ENCODE data around the gene KYNU. TPM values are rescaled to one million over a fixed set of nuclear protein-coding genes. Genes with fewer than 3 reads are reported as not detected.
"Not testable (repeated sequence)": the region's sequence is repeated elsewhere in the genome, so short reads cannot be mapped to it uniquely, and the experiment has no call there.

Gene KYNU
- total RNA-seq, 1 donor from 2014 or later: 0.26 TPM

DNA sequence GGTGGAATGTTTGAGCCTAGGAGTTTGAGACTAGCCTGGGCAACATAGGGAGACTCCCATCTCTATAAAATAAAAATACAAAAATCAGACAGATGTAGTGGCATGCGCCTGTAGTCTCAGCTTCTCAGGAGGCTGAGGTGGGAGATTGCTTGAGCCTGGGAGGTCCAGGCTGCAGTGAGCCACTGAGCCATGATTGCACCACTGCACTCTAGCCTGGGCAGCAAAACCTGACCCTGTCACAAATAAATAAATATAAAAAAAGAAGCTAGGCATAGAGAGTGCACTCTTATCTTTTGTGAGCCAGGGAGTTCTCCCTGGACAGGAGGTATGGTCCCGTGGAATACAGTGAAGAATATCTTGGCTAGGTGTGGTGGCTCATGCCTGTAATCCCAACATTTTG is 11.0 kb upstream of the KYNU start:
- no peak for DNase-seq (ENCODE audit: low read depth, low spot score)
- Mint-ChIP-seq H3K4me1 (no peaks in the 10 kb centered on the region), H3K4me3 (no peak overlapping the region), H3K36me3 (ENCODE audit: low read depth) (no peaks in the 10 kb centered on the region), H3K9me3 (no peaks in the 10 kb centered on the region), H3K27me3 (ENCODE audit: low read depth) (no peaks in the 10 kb centered on the region), H3K27ac (ENCODE audit: unreplicated experiment) (no peak overlapping the region)
- TF ChIP-seq, protein P1, sequence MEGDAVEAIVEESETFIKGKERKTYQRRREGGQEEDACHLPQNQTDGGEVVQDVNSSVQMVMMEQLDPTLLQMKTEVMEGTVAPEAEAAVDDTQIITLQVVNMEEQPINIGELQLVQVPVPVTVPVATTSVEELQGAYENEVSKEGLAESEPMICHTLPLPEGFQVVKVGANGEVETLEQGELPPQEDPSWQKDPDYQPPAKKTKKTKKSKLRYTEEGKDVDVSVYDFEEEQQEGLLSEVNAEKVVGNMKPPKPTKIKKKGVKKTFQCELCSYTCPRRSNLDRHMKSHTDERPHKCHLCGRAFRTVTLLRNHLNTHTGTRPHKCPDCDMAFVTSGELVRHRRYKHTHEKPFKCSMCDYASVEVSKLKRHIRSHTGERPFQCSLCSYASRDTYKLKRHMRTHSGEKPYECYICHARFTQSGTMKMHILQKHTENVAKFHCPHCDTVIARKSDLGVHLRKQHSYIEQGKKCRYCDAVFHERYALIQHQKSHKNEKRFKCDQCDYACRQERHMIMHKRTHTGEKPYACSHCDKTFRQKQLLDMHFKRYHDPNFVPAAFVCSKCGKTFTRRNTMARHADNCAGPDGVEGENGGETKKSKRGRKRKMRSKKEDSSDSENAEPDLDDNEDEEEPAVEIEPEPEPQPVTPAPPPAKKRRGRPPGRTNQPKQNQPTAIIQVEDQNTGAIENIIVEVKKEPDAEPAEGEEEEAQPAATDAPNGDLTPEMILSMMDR (conservative IDR thresholded peaks at IDR 0.05): no peak

DNA sequence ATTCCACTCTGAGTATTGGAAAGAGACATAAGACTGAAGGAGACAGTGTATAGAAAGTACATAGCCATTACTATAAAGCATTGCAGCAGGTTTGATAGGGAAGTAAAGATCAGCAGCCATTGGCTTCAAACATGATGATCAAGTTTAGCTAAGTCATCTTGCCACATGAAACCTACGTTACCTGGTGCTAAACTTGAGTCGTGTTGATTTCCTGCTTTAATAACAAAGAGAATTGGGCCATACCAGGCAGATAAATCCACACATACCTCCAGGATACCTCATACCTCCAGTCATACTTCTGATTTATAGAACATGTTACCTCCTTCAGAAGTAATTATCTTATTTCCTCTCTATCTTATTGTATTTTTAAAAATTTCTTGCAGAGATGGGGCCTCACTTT is 10.3 kb upstream of the KYNU start:
- Mint-ChIP-seq H3K9me3 (no peaks in the 10 kb centered on the region), H3K4me1 (no peaks in the 10 kb centered on the region), H3K27me3 (ENCODE audit: low read depth) (no peaks in the 10 kb centered on the region)

DNA sequence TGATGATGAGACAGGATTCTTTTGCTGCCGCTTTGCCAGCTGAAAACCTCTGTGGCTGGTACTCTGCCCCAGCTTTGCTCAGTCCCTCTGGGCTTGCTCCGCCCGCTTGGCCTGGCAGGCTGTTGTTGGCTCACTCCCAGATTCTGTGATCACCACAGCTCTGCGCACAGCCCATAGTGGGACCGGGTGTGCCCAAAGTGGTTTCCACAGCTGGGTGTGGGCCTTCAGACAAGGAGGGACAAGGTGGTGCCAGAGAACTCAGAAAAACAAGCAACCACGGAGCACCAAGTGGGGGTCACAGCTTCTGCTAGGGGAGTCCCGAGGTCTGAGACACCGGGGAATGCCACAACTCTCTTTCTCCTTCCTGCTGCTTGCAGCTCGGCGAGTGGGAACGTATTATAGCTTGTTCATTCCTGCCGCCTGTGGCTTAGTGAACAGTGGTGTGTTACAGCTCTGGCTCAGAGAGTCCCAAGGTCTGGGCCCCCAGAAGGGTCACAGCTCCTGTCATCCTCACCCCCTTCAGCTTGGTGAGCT is 9.2 kb upstream of the KYNU start:
- Mint-ChIP-seq H3K4me1 (no peaks in the 10 kb centered on the region), H3K27ac (ENCODE audit: unreplicated experiment) (no peak overlapping the region), H3K9me3 (no peaks in the 10 kb centered on the region), H3K4me3 (no peak overlapping the region), H3K36me3 (ENCODE audit: low read depth) (no peaks in the 10 kb centered on the region), H3K27me3 (ENCODE audit: low read depth) (no peaks in the 10 kb centered on the region)
- TF ChIP-seq, protein P1 (conservative IDR thresholded peaks at IDR 0.05): no peak
- no peak for DNase-seq (ENCODE audit: low read depth, low spot score)

More for the DNA sequence above, 10.3 kb upstream of the KYNU start:
- Mint-ChIP-seq H3K4me3 (no peak overlapping the region), H3K27ac (ENCODE audit: unreplicated experiment) (no peak overlapping the region), H3K36me3 (ENCODE audit: low read depth) (no peaks in the 10 kb centered on the region)
- DNase-seq (ENCODE audit: low read depth, low spot score): no peak
- TF ChIP-seq, protein P1 (conservative IDR thresholded peaks at IDR 0.05): no peak

DNA sequence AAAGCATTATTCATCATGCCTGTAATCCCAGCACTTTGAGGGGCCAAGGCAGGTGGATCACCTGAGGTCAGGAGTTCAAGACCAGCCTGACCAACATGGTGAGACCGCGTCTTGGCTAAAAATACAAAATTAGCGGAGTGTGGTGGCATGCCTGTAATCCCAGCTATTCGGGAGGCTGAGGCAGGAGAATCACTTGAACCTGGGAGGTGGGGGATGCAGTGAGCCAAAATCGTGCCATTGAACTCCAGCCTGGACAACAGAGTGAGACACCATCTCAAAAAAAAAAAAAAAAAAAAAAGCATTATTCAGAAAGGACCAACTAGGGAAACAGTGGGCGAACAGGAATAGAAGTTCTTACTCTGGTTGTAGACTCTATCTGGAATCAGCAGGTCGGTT is 8.4 kb upstream of the KYNU start:
- not testable (repeated sequence) for H3K4me3 Mint-ChIP-seq; H3K27ac Mint-ChIP-seq (ENCODE audit: unreplicated experiment)

DNA sequence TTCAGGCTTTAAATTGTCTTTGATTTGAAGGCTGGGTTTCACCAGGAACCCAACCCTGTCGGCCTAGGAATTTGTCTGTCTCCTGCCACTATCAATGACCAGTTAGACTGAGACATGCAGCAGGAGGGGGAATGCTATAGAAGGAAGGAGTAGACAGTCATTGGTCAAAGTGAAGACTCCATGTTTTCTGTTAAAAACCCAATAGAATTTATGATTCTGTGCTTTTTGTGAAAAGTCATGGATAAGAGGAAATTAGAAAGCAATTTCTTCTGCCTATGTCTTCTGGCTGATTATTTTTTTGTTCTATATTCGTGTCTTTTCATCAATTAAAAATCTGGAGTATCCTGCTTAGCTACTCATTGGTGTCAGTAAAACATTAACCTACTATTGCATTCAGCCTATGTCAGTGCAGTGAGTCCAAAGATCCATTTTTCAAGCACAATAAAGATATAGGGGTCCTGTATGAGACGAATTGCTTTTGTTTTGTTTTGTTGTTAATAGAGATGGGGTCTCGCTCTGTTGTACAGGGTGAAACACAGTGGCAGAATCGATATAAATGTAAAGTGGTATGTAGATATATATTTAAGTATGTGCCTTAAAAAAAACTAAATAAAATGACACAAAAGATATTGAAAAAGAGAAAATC is 7.9 kb upstream of the KYNU start:
- Mint-ChIP-seq H3K4me1 (no peaks in the 10 kb centered on the region), H3K9me3 (no peaks in the 10 kb centered on the region), H3K36me3 (ENCODE audit: low read depth) (no peaks in the 10 kb centered on the region), H3K4me3 (no peak overlapping the region), H3K27ac (ENCODE audit: unreplicated experiment) (no peak overlapping the region), H3K27me3 (ENCODE audit: low read depth) (no peaks in the 10 kb centered on the region)
- TF ChIP-seq, protein P1 (conservative IDR thresholded peaks at IDR 0.05): no peak
- no peak for DNase-seq (ENCODE audit: low read depth, low spot score)

More for the DNA sequence above, 8.4 kb upstream of the KYNU start:
- H3K27me3 Mint-ChIP-seq (ENCODE audit: low read depth); H3K36me3 Mint-ChIP-seq (ENCODE audit: low read depth); H3K9me3 Mint-ChIP-seq; H3K4me1 Mint-ChIP-seq; DNase-seq (ENCODE audit: low read depth, low spot score): not testable (repeated sequence)

DNA sequence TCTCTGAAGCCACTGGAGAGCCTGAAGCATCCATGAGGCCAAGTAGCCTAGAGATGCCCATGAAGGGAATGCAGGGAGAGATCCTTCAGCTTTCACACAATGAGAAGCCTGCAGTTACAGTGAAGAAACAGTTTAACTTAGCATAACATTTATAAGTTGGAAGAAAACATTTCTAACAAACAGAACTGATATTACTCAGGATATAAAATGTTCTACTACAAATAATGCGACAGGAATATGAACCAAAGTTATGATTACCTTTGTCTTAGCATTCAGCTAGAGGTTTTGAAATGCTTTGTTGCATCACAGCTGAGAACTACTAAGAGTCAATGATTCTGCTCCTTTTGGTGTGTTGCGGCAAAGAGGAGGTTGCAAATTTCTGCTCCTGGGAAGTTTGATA is 6.9 kb upstream of the KYNU start:
- Mint-ChIP-seq H3K4me1 (no peaks in the 10 kb centered on the region), H3K27ac (ENCODE audit: unreplicated experiment) (no peak overlapping the region), H3K4me3 (no peak overlapping the region), H3K9me3 (no peaks in the 10 kb centered on the region), H3K27me3 (ENCODE audit: low read depth) (no peaks in the 10 kb centered on the region), H3K36me3 (ENCODE audit: low read depth) (no peaks in the 10 kb centered on the region)
- no peak for DNase-seq (ENCODE audit: low read depth, low spot score)
- TF ChIP-seq, protein P1 (conservative IDR thresholded peaks at IDR 0.05): no peak

All from neural crest cell (in vitro differentiated cells).